HG02981 (cell line): ENCODE data around the gene NOP10.
"Not testable (repeated sequence)": the region's sequence is repeated elsewhere in the genome, so short reads cannot be mapped to it uniquely, and the experiment has no call there.

ENCODE experiments used
- ATAC-seq: cut with Tn5 transposase; IDR thresholded peaks from one replicate; pipeline ENCODE4 v1.9.1; 2021; ENCODE audit warnings: mild to moderate bottlenecking, moderate library complexity; ENCODE audit not compliant: unreplicated experiment

The NOP10 gene

DNA sequence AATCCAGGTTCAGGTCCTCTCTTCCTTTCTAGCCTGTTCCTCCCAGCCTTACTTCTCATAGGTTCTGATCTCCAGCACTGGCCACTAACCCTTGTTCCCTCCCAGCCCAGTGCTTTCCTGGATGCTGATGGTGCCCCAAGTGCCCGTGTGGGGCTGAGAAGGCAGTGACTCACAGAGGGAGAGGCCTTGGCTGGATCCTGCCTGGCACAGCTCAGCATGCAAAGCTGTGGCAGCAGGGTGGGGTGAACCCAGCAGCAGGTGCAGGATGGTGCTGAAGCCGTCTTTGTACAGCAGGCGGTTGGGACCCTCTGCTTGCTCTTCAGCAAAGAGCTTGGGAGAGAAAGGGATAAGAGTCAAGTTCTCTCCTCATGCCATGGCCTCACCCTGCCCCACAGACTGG is 16.5 kb upstream of the NOP10 start:
- no peak for ATAC-seq

DNA sequence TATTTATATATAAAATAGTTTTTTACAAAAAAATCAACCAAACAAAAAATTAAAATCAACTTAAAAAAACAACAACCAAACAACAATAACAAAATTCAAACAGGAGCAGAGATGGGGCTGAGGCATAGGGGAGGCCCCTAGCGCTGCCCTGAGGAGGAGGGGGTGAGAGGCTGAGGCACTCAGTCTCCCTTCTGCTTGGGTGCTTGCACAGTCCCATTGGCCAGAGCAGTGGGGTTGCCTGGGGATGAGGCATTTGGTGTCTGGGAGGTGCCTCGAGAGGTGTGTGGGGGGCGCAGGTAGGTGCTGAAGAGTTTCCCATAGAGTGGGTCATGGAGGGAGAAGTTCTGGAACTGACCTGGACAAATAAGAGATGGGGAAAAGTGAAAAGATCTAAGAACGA is 16.0 kb upstream of the NOP10 start:
- no peak for ATAC-seq

DNA sequence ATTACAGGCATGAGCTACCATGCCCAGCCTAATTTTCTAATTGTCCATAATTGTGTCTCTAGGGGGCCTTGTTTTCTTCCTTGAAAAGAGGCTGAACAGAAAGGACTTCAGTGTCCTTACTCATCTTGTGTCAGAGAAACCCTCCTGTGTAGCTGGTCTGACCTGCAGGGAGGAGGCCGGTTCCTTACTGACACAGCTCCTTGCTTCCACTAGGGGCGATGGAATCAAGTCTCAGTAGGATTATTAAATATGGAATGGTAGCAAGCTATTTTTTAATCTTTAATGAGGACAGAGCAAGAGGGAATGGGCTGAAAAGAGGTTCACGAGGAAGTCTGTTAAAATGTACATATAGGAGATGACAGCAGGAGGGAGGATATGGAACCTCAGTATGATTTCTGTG is 15.4 kb upstream of the NOP10 start:
- no peak for ATAC-seq

DNA sequence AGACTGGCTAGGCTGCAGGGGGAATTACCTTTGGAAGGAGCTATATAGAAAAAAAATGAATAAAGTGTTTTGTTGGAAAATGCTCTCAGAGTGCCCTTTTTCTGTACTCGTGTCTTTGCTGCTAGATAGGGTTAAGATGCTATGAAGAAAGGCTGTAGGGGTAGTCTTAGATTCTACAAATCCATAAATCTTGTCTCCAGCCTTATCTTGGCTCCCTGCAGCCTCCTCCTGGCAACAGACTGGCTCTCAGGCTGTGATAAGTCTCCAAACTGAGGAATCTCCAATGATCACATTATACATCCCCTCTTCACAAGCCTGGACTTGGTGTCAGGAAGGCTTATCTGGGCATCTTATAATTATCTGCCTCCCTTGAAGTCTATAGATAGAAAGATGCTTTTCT is 14.7 kb upstream of the NOP10 start:
- ATAC-seq = no peak

DNA sequence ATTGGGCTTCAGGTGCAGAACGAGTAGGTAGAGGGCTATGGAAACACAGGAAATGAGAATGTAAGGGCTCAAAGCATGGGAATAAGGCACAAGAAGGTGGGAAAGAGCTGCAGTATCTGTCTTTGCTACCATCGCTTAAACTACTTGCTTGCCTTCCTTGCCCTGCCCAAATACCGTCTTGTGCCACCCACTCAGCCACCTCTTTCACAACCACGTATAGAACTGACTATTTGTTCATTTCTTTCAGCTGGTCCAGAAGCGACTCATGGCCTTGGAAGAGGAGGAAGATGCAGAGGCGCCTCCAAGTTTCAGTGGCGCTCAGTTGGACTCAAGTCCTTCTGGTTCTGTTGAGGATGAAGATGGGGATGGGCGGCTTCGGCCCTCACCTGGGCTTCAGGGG is 12.3 kb upstream of the NOP10 start:
- no peak for ATAC-seq

DNA sequence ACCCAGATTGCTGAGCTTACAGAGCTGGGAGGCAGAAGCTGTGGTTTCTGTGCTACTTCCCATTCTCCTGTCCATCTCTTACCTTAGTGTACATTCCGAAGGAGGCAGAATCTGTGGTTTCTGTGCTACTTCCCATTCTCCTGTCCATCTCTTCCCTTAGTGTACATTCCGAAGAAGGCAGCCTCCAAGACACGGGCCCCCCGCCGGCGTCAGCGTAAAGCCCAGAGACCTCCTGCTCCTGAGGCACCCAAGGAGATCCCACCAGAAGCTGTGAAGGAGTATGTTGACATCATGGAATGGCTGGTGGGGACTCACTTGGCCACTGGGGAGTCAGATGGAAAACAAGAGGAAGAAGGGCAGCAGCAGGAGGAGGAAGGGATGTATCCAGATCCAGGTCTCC is 11.3 kb upstream of the NOP10 start:
- no peak for ATAC-seq

DNA sequence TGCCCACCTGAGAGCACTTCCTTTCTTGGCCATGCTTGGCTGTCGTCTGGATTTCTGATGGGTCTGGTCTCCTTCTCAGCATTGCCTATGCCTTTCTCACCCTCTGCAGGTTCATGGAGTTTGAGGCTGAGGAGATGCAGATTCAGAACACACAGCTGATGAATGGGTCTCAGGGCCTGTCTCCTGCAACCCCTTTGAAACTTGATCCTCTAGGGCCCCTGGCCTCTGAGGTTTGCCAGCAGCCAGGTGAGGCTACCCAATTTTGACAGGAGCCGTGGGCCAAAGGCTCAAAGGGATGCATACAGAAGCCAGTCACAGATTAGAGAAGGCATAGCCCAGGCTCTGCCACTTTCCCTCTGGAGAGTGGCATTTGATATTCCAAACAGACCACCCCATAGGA is 10.7 kb upstream of the NOP10 start:
- ATAC-seq = no peak

DNA sequence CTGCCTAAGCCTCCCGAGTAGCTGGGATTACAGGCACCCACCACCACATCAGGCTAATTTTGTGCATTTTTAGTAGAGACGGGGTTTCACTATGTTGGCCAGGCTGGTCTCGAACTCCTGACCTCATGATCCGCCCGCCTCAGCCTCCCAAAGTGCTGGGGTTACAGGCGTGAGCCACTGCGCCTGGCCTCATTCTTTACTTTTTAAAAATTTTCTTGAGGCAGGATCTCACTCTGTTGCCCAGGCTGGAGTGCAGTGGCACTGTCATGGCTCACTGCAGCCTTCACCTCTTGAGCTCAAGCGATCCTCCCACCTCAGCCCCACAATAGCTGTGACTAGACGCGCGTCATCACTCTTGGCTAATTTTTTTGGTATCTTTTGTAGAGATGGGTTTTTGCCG is 10.1 kb upstream of the NOP10 start:
- ATAC-seq = not testable (repeated sequence)

DNA sequence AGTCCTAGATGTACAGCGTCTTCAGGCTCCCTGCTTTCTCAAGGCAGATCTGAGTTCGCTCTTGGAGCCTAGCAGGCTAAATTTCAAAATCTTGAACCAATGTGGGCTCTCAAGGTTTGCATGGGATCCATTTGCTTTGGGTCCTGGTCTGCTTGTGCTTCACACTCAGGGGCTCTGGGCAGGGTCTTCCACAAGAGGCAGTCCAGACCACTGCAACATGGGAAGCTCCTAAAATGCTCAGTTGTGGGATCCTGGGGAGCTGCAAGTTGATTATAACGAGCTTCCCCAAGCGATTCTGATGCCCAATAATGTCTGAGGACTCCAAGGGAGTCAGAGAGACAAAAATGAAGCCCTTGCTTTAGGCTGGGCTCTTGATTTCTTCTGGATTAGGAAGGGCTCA is 6.8 kb upstream of the NOP10 start:
- ATAC-seq = no peak

DNA sequence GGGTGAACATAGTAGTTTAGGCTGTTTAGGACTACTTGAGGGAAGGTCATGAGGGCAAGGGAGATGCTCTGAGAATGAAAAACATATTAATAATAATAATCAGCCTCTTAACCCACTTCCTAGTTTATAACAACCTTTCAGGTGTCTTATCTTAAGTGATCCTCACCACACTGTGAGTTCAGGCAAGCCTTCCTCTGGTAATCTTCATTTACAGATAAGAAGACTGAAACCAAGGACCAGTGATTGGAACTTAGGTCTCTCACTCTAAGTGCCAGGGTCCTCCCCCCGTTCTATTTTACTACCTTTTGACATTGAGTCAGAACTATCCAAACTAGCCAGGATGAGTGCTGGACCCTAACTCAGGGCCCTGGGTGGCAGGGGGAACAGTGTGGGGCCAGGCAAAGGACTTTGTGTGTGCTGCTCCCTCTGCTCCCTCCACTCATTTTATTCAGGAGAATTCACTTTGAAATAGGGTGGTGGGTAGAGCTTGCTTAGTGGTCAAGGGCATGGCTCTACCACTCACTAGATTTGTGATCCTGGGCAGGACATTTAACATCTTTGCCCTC is 5.9 kb upstream of the NOP10 start:
- ATAC-seq = no peak

DNA sequence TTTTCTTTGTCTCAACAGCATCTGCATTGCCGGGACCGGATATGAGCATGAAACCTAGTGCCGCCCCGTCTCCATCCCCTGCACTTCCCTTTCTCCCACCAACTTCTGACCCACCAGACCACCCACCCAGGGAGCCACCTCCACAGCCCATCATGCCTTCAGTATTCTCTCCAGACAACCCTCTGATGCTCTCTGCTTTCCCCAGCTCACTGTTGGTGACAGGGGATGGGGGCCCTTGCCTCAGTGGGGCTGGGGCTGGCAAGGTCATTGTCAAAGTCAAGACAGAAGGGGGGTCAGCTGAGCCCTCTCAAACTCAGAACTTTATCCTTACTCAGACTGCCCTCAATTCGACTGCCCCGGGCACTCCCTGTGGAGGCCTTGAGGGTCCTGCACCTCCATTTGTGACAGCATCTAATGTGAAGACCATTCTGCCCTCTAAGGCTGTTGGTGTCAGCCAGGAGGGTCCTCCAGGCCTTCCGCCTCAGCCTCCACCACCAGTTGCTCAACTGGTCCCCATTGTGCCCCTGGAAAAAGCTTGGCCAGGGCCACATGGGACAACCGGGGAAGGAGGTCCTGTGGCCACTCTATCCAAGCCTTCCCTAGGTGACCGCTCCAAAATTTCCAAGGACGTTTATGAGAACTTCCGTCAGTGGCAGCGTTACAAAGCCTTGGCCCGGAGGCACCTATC is 5.2 kb upstream of the NOP10 start:
- no peak for ATAC-seq

DNA sequence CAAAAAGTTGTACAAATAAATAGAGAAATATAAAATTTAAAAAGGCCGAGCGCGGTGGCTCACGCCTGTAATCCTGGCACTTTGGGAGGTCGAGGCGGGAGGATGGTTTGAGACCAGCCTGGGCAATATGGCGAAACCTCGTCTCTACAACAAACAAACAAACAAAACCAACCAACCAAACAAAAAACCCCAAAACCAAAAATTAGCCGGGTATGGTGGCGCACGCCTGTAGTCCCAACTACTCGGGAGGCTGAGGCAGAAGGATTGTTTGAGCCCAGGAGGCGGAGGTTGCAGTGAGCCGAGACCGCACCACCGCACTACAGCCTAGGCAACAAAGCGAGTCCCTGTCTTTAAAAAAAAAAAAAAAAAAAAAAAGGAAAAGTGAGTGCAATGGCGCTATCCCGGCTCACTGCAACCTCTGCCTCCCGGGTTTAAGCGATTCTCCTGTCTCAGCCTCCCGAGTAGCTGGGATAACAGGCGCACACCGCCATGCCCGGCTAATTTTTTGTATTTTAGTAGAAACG is 661 bp downstream of the NOP10 start:
- not testable (repeated sequence) for ATAC-seq

DNA sequence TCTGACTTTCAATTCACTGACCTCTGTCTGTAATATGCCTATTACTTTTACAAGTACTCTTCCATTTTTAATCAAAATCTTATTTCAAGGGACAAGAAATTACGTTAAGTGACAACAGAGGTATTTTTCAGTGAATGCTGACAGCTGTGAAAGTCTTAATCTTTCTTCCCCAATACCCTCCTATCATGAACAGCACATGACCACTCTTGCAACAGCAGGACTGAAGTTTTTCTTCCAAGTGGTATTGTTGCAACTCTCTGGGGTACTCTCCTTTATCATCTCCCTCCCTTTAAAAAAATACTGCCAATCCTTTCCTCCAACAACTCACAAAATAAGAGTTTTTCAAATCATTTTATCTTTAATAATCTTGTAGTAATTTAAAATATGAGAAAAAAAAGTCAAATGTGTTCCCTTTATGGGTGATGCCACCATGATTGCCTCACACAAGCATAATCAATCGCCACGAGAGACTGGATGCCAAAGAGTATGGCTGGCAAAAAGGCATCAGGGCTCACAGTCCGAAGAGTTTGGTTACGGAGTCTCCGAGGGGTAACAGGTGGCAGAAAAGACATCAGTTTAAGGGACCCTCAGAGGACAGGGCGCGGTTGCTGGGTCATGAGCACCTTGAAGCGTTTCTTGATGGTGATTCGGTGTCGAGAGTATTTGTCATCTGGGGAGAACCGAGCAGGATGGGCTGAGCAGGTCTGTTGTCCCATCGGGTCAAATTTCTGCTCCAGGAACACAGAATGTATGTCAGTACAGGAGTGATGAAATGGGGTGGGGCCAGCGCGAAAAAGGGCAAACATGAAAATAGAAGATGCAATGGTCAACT is 1.3 kb downstream of the NOP10 start:
- ATAC-seq = no peak

DNA sequence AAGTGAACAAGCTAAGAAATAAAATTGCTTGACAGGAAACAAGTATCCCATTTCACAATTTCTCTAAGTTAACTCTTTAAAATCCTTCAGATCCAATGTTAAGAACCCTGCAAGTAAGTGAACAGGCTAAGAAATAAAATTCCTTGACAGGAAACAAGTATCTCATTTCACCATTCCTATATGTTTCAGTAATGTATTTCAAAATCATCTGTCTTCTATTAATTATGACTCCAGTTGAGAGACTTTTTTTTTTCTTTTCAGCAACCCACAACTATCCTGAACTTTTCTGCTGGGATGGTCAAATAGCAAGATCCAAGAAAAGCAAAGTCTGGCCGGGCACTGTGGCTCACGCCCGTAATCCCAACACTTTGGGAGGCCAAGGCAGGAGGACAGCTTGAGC is 3.0 kb downstream of the NOP10 start:
- no peak for ATAC-seq

DNA sequence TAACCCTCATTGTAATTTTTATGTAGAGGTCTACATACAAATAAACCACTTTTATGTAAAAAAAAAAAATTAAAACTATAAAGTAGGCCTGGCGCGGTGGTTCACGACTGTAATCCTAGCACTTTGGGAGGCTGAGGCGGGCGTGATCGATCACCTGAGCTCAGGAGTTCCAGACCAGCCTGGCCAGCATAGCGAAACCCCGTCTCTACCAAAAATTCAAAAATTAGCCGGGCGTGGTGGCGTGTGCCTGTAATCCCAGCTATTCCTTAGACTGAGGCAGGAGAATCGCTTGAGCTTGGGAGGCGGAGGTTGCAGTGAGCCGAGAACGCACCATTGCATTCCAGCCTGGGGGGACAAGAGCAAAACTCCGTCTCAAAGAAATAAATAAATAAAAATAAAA is 4.6 kb downstream of the NOP10 start:
- no peak for ATAC-seq

DNA sequence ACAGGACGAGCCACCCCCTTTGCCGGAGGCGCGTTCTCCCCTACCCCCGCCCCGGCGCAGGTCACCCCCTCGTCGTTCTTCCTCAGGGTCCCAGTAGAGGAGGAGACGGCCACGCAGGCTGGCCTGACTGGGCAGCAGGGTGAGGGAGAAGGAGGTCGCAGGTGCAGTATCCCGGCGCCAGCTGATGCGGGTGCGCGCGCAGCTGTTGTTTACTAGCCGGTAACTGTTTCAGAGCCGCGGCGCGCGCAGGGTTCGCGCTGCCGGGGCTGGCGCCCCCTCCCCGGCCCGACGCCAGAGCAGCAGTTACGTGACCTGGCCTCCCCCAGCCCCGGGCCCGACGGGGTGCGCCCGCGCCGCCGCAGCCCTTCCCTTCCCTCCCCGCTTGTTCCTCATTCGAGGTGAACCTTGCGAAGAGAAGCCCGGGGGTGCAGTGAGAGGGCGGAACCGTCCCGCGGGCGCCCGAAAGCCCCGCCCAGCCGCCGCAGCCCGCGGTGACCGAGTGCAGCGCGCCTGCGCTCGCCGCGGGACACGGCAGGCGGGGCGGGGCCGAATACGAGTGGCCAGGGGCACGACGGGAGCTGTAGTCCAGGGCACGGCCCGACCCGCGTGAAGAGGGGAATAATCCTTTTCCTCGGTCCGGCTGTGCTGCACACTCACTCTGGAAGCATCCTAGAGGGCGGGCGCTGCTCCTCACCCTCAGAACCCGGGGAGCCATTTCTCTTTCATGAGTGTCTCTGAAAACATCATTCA is 5.2 kb downstream of the NOP10 start, which contains the start of gene SLC12A6:
TSS of gene SLC12A6 (minus strand) at position 225 of the 750 bp plus-strand sequence. CDS start 1,101 bp downstream, outside the sequence.
- peak; percentile 80 for ATAC-seq

DNA sequence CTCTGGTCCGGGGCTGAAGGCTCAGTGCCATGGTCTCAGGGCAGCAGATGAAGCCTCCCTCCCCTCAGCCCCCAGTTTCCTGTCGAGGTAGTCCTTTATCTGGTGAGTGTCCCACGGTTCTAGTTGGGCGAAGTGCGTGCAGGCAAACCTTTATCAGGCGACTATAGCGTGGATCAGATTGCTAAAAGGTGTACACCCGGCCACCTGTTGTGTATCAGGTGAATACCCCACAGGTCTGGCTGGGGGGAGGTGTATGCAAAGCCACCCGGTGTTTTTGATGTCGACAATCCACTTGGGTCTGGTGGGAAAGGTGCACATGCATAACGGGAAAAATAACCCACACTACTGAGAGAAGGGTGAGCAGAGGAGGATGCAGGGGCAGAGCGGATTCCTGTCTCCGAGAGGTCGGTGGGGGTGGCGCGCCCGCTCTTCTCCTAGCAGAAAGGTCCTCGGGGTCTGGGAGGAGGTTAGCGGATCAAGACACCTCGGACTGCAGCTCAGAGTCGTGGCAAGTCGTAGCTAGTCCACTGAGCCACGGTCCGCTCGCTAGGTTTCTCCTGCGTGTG is 5.9 kb downstream of the NOP10 start:
- peak; percentile 3 for ATAC-seq

DNA sequence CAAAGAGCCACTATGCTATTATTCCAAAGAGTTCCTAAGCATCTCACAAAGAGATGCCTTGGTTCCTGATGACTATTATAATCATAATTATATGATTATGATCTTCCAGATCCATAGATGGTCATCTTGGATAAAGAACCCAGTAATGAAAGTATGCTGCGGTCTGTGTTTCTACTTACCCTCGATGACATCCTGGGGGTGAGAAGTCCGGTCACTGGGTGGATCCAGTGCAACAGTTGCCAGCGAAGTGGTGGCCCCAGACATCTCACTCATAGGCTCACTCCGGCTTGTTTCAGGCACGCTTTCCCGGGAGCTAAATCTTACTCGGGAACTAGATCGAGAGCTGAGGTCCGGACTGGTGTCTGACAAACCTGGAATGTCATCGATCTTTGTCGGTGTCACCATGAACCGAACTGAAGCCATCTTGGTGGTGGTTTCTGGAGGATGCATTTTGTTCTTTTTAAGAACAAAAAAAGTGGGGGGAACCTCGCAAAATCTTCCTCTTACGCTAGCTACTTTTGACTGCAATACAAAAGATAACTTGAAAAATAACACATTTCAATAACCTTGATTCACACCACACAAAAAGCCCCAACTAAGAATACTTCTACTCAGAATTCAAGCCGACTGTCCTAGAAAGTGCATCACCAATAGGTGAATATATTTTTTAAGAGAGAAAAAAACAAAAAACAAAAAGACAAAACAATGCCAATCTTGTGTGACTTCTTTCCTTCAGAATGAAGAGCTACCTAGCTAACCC is 6.5 kb downstream of the NOP10 start:
- no peak for ATAC-seq

DNA sequence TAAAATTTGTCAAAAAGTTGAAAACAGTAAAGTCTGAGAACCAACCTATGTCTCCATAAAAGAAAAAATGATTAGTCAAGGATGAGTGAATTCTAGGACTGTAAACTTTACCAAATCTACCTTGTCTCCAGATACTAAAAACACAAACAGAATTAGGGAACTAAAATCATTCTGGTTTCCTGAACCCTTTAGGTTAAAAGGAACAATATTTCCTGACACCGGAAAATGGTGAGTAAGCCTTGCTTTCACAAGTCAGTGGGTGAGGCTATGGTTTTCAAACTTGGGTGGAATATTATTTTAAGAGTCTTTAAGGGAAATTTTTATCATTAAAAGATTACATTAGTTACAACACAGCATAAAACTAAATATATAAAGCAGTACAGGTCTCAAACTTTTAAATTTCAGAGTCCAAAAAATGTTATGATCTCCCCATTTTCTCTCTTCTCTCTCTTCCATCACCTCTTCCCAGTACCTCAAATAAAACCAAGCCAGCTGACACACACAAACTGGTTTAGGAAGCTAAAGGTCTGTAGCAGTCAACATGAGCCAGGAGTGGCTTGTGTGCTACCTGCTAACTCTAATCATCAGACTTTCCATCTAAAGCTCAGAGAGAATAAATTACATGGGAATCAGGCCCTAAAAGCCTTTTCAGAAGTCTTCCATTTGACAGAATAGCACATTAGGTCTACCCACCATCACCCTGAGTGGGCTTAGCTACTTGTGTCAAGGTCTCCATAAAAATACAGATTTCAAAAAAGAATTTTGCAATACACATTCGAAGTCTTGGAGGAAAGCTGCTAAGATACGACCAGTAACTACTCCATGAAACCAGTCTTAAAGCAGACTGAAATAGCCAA is 7.5 kb downstream of the NOP10 start:
- ATAC-seq = no peak
